Measurements from ENCODE around the gene KAZALD1. TPM values are rescaled to one million over a fixed set of nuclear protein-coding genes. Genes with fewer than 3 reads are reported as not detected.

Gene KAZALD1
- total RNA-seq, 1 donor from 2014 or later: 0.57 TPM

DNA sequence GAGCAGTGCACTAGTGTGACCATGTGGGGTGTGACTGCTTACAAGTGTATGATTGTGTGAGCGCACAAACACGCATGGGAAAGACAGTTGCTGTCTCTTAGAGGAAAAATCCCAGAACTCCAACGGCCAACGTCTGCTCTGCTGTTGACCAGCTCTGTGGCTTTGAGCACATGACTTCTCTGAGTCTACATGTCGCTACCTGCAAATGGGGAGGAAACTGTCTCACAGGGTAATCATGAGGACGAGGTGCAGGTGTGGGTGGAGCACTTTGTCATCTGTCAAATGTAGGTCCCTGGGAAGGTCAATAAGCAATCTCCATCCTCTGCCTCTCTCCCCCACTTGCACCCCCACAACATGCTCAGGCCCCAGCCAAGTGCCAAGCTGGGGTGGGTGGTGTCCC, 38.1 kb downstream of the KAZALD1 start:
- no peak overlapping the region for H3K4me3 Mint-ChIP-seq
- H3K36me3 Mint-ChIP-seq (ENCODE audit: low read depth): no peaks in the 10 kb centered on the region
- peaks cover 6% of the 10 kb centered on the region for H3K4me1 Mint-ChIP-seq (ENCODE audit: low read depth)
- DNase-seq (ENCODE audit: low spot score): no peak
- H3K27ac Mint-ChIP-seq: no peak overlapping the region
- peaks cover 34% of the 10 kb centered on the region for H3K27me3 Mint-ChIP-seq (ENCODE audit: insufficient read depth)
- H3K9me3 Mint-ChIP-seq: no peaks in the 10 kb centered on the region
- intact Hi-C loops (cut with micrococcal nuclease): no loop called here

DNA sequence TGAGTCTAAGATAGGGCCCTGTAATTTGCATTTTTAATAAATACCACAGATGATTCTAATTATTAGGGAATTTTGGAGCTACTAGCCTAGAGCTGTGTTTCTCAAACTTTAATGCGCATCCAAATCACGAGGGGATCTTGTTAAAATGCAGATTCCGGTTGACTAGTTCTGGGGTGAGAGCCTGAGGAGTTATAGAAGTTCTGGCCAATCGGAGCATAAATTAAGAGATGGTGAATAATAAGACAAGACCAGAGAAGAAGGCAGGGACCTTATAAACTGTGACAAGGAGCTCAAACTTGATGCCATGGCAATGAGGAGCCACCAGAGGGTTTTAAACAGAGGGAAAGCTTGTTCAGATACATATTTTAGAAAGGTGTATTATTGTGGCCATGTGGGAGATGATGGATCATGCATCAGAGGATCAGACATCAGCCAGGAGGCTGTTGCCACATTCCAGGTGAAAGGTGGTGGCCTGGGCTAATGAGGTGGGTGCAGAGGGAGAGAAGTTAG, 39.6 kb downstream of the KAZALD1 start:
- Mint-ChIP-seq H3K9me3 (no peaks in the 10 kb centered on the region), H3K4me3 (no peak overlapping the region), H3K27ac (no peak overlapping the region), H3K27me3 (ENCODE audit: insufficient read depth) (peaks cover 35% of the 10 kb centered on the region), H3K4me1 (ENCODE audit: low read depth) (no peaks in the 10 kb centered on the region), H3K36me3 (ENCODE audit: low read depth) (no peaks in the 10 kb centered on the region)
- no peak for DNase-seq (ENCODE audit: low spot score)
- intact Hi-C loops (cut with micrococcal nuclease): no loop called here

DNA sequence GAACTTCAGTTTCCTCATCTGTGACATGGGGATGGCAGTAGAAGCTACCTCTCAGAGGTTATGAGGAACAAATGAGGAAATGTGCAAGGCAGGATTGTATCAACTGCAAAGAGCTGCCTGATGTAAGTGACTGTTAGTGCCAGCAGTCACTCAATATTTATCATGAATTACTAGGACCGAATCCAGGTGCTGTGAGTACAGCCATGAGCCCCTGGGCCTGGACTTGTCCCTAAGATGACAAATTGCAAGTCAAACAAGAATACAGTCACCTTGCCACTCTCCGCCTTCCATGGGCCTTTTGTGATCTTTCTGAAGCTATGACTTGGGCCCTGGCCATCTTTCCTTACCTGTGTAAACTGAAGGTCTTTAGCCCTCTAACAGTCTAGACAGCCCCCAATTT, 41.6 kb downstream of the KAZALD1 start:
- Mint-ChIP-seq H3K27me3 (ENCODE audit: insufficient read depth) (peaks cover 42% of the 10 kb centered on the region), H3K36me3 (ENCODE audit: low read depth) (no peaks in the 10 kb centered on the region), H3K27ac (no peak overlapping the region), H3K4me3 (no peak overlapping the region), H3K9me3 (no peaks in the 10 kb centered on the region), H3K4me1 (ENCODE audit: low read depth) (no peaks in the 10 kb centered on the region)
- no peak for DNase-seq (ENCODE audit: low spot score)
- intact Hi-C loops (cut with micrococcal nuclease): no loop called here

DNA sequence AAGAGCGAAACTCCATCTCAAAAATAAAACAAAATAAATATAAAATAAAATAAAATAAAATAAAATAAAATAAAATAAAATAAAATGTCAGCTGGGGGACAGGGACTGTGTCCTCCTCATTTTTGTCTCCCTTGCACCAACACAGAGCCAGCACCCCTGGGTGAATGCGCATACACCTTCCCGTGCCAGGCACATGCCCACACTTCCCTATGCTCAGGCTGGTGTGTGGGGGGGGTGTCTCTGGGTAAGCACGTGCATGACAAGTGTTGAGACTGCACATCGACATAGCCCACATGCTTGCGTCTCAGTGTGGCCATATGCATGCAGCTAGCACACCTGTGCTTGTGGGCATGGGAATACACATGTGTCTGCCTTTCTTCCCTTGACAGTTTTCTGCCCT, 44.6 kb downstream of the KAZALD1 start:
- H3K9me3 Mint-ChIP-seq: no peaks in the 10 kb centered on the region
- H3K27me3 Mint-ChIP-seq (ENCODE audit: insufficient read depth): peaks cover 37% of the 10 kb centered on the region
- H3K36me3 Mint-ChIP-seq (ENCODE audit: low read depth): no peaks in the 10 kb centered on the region
- no peak overlapping the region for H3K4me3 Mint-ChIP-seq
- intact Hi-C loops (cut with micrococcal nuclease): no loop called here
- no peaks in the 10 kb centered on the region for H3K4me1 Mint-ChIP-seq (ENCODE audit: low read depth)
- no peak overlapping the region for H3K27ac Mint-ChIP-seq
- no peak for DNase-seq (ENCODE audit: low spot score)

DNA sequence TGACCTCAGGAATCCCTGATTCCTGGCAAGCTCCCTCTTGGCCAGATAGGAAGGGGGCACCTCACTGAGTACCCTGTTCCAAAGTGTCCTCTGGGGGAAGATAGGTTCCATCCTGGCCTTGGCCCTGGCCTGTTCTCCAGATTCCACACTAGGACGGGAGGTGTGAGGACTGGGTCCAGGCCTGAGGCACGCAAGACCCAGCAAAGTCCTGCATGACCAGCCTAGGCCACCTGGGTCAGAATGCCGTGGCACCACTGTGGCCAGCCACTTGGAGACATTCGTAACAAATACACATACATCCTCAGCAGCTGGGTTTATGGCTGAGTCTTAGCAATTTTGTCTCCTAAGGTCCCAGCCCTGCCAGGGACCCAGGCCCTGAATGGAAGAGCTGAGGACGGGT, 46.0 kb downstream of the KAZALD1 start:
- no peak for DNase-seq (ENCODE audit: low spot score)
- no peaks in the 10 kb centered on the region for H3K9me3 Mint-ChIP-seq
- no peaks in the 10 kb centered on the region for H3K36me3 Mint-ChIP-seq (ENCODE audit: low read depth)
- H3K27me3 Mint-ChIP-seq (ENCODE audit: insufficient read depth): peaks cover 32% of the 10 kb centered on the region
- no peaks in the 10 kb centered on the region for H3K4me1 Mint-ChIP-seq (ENCODE audit: low read depth)
- H3K4me3 Mint-ChIP-seq: no peak overlapping the region
- H3K27ac Mint-ChIP-seq: no peak overlapping the region
- intact Hi-C loops (cut with micrococcal nuclease): no loop called here

DNA sequence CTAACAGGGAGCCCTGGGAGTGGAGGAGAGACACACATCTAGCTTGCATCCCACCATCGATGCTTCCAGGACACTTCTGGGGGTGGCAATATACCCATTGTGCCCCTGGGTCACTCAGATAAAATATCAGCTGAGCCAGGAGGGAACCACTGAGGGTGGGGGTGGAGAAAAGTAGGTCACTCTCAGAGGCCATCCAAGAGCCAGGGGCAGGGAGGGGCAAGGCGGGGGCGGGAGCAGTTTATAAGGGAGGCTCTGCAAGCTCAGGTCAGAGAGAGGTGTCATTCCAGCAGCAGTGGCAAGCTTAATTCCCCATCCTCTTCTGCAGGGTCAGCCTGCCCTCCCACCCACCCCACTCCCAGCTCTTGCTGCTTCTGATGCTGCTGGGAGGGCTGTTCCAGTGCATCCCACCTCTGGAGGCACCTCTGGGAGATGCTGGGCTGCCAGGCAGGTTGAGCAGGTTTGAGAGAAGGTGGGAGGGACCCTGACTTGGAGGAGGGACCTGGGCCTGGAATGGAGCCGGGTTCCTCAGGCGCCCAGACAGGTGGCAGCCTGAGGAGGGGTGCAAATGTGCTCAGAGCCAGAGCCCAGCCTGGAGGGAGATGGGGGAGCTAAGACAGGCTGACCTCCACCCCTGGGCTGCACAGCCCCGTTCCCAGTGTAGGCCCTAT, 49.2 kb downstream of the KAZALD1 start:
- DNase-seq (ENCODE audit: low spot score): no peak
- H3K4me1 Mint-ChIP-seq (ENCODE audit: low read depth): no peaks in the 10 kb centered on the region
- no peaks in the 10 kb centered on the region for H3K9me3 Mint-ChIP-seq
- no peak overlapping the region for H3K4me3 Mint-ChIP-seq
- H3K36me3 Mint-ChIP-seq (ENCODE audit: low read depth): no peaks in the 10 kb centered on the region
- peaks cover 25% of the 10 kb centered on the region for H3K27me3 Mint-ChIP-seq (ENCODE audit: insufficient read depth)
- H3K27ac Mint-ChIP-seq: no peak overlapping the region
- intact Hi-C loops (cut with micrococcal nuclease): no loop called here

DNA sequence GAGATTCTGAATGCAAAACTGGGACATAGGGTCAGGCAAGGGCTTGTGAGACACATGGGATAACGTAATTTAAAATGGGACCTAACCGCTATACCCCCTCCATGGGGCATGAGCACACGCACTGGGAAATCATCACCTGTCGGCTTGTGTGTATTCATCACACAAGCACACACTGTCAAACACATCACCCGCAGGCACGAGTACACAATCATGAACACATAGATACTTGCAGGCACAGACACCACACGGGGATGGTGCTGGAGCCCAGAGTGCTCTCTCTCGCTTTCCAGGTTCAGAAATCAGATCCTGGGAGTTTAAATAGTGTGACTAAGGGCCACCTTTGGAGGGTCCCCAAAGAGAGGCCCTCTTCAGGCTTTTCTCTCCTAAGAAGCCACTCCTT, 49.8 kb downstream of the KAZALD1 start:
- no peak overlapping the region for H3K4me3 Mint-ChIP-seq
- H3K36me3 Mint-ChIP-seq (ENCODE audit: low read depth): no peaks in the 10 kb centered on the region
- H3K9me3 Mint-ChIP-seq: no peaks in the 10 kb centered on the region
- no peak overlapping the region for H3K27ac Mint-ChIP-seq
- H3K4me1 Mint-ChIP-seq (ENCODE audit: low read depth): no peaks in the 10 kb centered on the region
- DNase-seq (ENCODE audit: low spot score): no peak
- intact Hi-C loops (cut with micrococcal nuclease): no loop called here
- H3K27me3 Mint-ChIP-seq (ENCODE audit: insufficient read depth): peaks cover 29% of the 10 kb centered on the region

DNA sequence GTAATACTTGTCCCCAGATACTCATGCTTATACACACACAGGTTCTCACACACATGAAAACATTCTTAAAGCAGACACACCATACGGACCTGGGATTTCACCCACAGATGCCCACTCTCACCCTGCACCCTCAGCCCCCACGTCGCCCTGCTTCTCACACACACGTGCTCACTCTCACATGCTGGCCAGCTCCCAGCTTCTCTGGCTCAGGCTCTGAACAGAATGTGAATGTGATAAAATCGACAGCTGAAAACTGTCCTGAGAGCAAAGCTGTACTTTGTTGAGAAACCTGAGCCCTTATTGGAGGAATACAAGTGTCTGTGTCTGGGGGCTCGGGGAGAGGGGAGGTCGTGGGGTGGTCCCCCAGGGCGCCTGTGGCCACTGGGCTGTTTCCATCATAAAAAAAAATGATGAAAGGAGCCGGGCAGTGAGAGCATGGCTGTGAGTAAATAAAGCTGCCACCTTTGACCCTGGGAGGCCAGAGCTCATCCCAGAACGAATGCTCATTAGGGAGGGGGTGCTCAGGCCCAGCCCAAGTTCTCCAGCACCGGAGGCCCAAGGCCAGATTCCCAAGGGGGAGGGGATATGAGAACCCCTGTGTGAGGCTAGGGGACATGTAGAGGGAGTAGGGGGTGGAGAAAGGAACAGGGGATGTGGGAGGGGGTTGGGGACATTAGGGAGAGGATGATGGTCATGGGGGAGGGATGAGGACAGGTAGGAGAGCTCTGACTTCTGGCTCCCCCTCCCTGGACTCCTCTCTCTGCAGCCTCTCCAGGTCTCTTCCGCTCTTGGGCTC, 51.2 kb downstream of the KAZALD1 start:
- H3K27me3 Mint-ChIP-seq (ENCODE audit: insufficient read depth): peaks cover 34% of the 10 kb centered on the region
- H3K27ac Mint-ChIP-seq: no peak overlapping the region
- intact Hi-C loops (cut with micrococcal nuclease): no loop called here
- no peaks in the 10 kb centered on the region for H3K9me3 Mint-ChIP-seq
- H3K4me1 Mint-ChIP-seq (ENCODE audit: low read depth): no peaks in the 10 kb centered on the region
- no peaks in the 10 kb centered on the region for H3K36me3 Mint-ChIP-seq (ENCODE audit: low read depth)
- DNase-seq (ENCODE audit: low spot score): no peak
- H3K4me3 Mint-ChIP-seq: no peak overlapping the region

DNA sequence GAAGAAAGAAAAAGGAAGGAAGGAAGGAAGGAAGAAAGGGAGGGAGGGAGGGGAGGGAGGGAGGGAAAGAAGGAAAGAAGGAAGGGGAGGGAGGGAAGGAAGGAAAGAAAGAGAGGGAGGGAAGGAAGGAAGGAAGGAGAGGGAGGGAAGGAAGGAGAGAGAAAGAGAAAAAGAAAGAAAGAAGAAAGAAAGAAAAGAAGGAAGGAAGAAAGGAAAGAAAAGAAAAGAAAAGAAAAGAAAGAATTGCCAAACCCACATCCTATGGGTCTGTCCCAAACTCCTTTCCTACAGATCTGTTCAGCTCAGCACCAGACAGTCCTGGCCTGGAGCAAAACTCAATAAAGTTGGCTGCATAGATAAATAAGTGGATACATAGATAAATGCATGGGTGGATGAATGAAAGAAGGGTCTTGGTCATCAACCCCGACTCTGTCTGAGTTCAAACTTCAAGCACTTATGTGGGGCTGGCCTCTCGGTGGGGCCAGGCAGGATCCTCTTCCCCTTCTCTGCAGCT, 52.2 kb downstream of the KAZALD1 start:
- no peak overlapping the region for H3K4me3 Mint-ChIP-seq

DNA sequence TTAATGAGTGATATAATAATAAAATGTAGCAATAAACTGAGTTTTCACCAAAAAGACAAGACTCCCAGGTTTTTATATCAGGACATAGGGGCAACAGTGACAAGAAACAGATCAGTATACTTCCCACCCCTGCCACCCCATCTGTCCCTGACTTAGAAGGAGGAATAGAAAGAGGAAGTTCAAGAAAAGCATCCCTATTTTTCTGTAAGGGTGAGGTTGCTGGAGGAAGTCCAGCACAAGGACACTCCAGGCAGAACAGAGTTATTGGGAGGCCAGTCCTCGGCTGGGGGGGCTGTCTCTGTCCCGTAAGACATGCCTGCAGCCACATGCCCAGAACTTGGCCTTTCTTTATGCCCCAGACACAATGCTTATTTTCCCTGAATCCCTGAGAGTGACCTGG, 52.9 kb downstream of the KAZALD1 start:
- intact Hi-C loops (cut with micrococcal nuclease): no loop called here
- no peak overlapping the region for H3K4me3 Mint-ChIP-seq

More for the DNA sequence above, 52.2 kb downstream of the KAZALD1 start:
- peaks cover 39% of the 10 kb centered on the region for H3K27me3 Mint-ChIP-seq (ENCODE audit: insufficient read depth)
- no peaks in the 10 kb centered on the region for H3K36me3 Mint-ChIP-seq (ENCODE audit: low read depth)
- intact Hi-C loops (cut with micrococcal nuclease): no loop called here
- H3K9me3 Mint-ChIP-seq: no peaks in the 10 kb centered on the region
- no peaks in the 10 kb centered on the region for H3K4me1 Mint-ChIP-seq (ENCODE audit: low read depth)
- no peak for DNase-seq (ENCODE audit: low spot score)
- H3K27ac Mint-ChIP-seq: no peak overlapping the region

More for the DNA sequence above, 52.9 kb downstream of the KAZALD1 start:
- Mint-ChIP-seq H3K36me3 (ENCODE audit: low read depth) (no peaks in the 10 kb centered on the region), H3K27ac (no peak overlapping the region), H3K9me3 (no peaks in the 10 kb centered on the region), H3K4me1 (ENCODE audit: low read depth) (no peaks in the 10 kb centered on the region), H3K27me3 (ENCODE audit: insufficient read depth) (peaks cover 44% of the 10 kb centered on the region)
- no peak for DNase-seq (ENCODE audit: low spot score)

Other genes starting within 250 kb of the KAZALD1 start
- 33.4 and 36.1 TPM in 2 replicates for gene SLF2, start 149.0 kb upstream of the KAZALD1 start, total RNA-seq
- gene SEMA4G, start 92.5 kb upstream of the KAZALD1 start, total RNA-seq: 0.31 and 0.83 TPM in 2 replicates
- gene MRPL43, start 74.5 kb upstream of the KAZALD1 start, total RNA-seq: 61.5 and 63.2 TPM in 2 replicates
- 41.1 and 42.3 TPM in 2 replicates for gene TWNK, start 74.4 kb upstream of the KAZALD1 start, total RNA-seq
- gene LZTS2, start 62.2 kb upstream of the KAZALD1 start, total RNA-seq: 22.3 TPM in 2 replicates
- gene PDZD7, start 30.9 kb upstream of the KAZALD1 start, total RNA-seq: 0.47 and 0.54 TPM in 2 replicates
- 34.8 and 39.0 TPM in 2 replicates for gene SFXN3, start 30.8 kb upstream of the KAZALD1 start, total RNA-seq
- not detected in 2 replicates for gene TLX1, start 69.3 kb downstream of the KAZALD1 start, total RNA-seq
- not detected in 2 replicates for gene LBX1, start 167.5 kb downstream of the KAZALD1 start, total RNA-seq

All from activated T-helper 1 cell treated with anti-CD3 and anti-CD28 coated beads, Interleukin-12 subunit alpha, Interleukin-12 subunit beta, Interleukin-2, Interleukin-4 antibody, amounts not matched to agents 30 ng/mL and 10 ng/mL and 1 ng/mL, durations not matched to agents 14 hours and 24 hours and 36 hours (primary cell).